ENCODE data around the gene PDE1A.
"Not testable (repeated sequence)": the region's sequence is repeated elsewhere in the genome, so short reads cannot be mapped to it uniquely, and the experiment has no call there.

The PDE1A gene

GRCh38 chr2:182351427-182351826 lies 75.4 kb downstream of the PDE1A start:
- DNase-seq: no peak

GRCh38 chr2:182349268-182349667 lies 77.6 kb downstream of the PDE1A start:
- DNase-seq: no peak

GRCh38 chr2:182345384-182345783 lies 81.5 kb downstream of the PDE1A start:
- no peak for DNase-seq

GRCh38 chr2:182330451-182331305 lies 96.2 kb downstream of the PDE1A start:
- DNase-seq: no peak

- DNase-seq: no peak
These were observed 102.2 kb downstream of the PDE1A start for GRCh38 chr2:182324665-182325064.

GRCh38 chr2:182321096-182321495 lies 105.7 kb downstream of the PDE1A start:
- no peak for DNase-seq

GRCh38 chr2:182319556-182320505 lies 107.0 kb downstream of the PDE1A start:
- DNase-seq: no peak

GRCh38 chr2:182318466-182319220 lies 108.2 kb downstream of the PDE1A start:
- no peak for DNase-seq

- DNase-seq: no peak
These were observed 109.9 kb downstream of the PDE1A start for GRCh38 chr2:182316950-182317349.

- no peak for DNase-seq
These were observed 123.9 kb downstream of the PDE1A start for GRCh38 chr2:182302972-182303371.

GRCh38 chr2:182302174-182302573 lies 124.7 kb downstream of the PDE1A start:
- DNase-seq: no peak

- no peak for DNase-seq
These were observed 125.7 kb downstream of the PDE1A start for GRCh38 chr2:182301093-182301492.

- DNase-seq: no peak
These were observed 126.2 kb downstream of the PDE1A start for GRCh38 chr2:182300608-182301007.

GRCh38 chr2:182299632-182300031 lies 127.2 kb downstream of the PDE1A start:
- DNase-seq: no peak

GRCh38 chr2:182298456-182298855 lies 128.4 kb downstream of the PDE1A start:
- no peak for DNase-seq

GRCh38 chr2:182291296-182291695 lies 135.5 kb downstream of the PDE1A start:
- no peak for DNase-seq

- no peak for DNase-seq
These were observed 143.3 kb downstream of the PDE1A start for GRCh38 chr2:182283512-182283911.

GRCh38 chr2:182281276-182281675 lies 145.6 kb downstream of the PDE1A start:
- no peak for DNase-seq

- peak; percentile 82 to 84 for DNase-seq
These were observed 146.7 kb downstream of the PDE1A start for GRCh38 chr2:182280118-182280517.

- DNase-seq: not testable (repeated sequence)
These were observed 150.2 kb downstream of the PDE1A start for GRCh38 chr2:182276662-182277061.

- no peak for DNase-seq
These were observed 158.9 kb downstream of the PDE1A start for GRCh38 chr2:182267971-182268370.

GRCh38 chr2:182266909-182267308 lies 159.9 kb downstream of the PDE1A start:
- no peak for DNase-seq

GRCh38 chr2:182265718-182266117 lies 161.1 kb downstream of the PDE1A start:
- DNase-seq: no peak

Measured in Kasumi-1 (cell line).